Left ventricle myocardium inferior (tissue), 1 donor: ENCODE data around the gene CERS6. TPM values are rescaled to one million over a fixed set of nuclear protein-coding genes. Genes with fewer than 3 reads are reported as not detected.

Source experiments
- DNase-seq: peaks from one replicate; pipeline ENCODE4 v3.0.0-alpha.2; 2020
- H3K27ac ChIP-seq: fragments of 200-600 bp; replicated peaks from 2 replicates; pipeline ENCODE4 v1.8.0; 2021
- H3K27me3 ChIP-seq: fragments of 200-600 bp; 2 replicates; pipeline ENCODE4 v1.8.0; 2021; ENCODE audit warnings: low read depth
- H3K36me3 ChIP-seq: fragments of 200-600 bp; 2 replicates; pipeline ENCODE4 v1.8.0; 2021
- H3K4me1 ChIP-seq: fragments of 200-600 bp; 2 replicates; pipeline ENCODE4 v1.8.0; 2021
- H3K4me3 ChIP-seq: fragments of 200-600 bp; 2 replicates; pipeline ENCODE4 v1.8.0; 2021; ENCODE audit warnings: mild to moderate bottlenecking, moderate library complexity
- H3K9me3 ChIP-seq: fragments of 200-600 bp; replicated peaks from 2 replicates; pipeline ENCODE4 v1.8.0; 2021
- intact Hi-C: fragments of 100-400 bp; cut with micrococcal nuclease; formaldehyde crosslinking; loops from one replicate; pipeline ENCODE4 v1.11.0; 2022
- total RNA-seq: library from RNA; stranded (reverse); fragmentation: NEBNext Ultra II Directional; extraction: Animal tissue kit (Norgen Biotek cat#: 25700); gene quantifications from one replicate; pipeline ENCODE4 v1.2.1, GENCODE V29; 2021
- TF ChIP-seq, protein P1 (sequence below): fragments of 200-600 bp; IDR thresholded peaks from 2 replicates; pipeline ENCODE4 v1.8.0; 2021; ENCODE audit warnings: antibody characterized with exemption, mild to moderate bottlenecking, borderline replicate concordance
- donor health status: DM: no; HTN: yes; CAD: no; lungs with severe emphysema.

CERS6 gene
- total RNA-seq, 1 donor from 2014 or later: 68.9 TPM

DNA sequence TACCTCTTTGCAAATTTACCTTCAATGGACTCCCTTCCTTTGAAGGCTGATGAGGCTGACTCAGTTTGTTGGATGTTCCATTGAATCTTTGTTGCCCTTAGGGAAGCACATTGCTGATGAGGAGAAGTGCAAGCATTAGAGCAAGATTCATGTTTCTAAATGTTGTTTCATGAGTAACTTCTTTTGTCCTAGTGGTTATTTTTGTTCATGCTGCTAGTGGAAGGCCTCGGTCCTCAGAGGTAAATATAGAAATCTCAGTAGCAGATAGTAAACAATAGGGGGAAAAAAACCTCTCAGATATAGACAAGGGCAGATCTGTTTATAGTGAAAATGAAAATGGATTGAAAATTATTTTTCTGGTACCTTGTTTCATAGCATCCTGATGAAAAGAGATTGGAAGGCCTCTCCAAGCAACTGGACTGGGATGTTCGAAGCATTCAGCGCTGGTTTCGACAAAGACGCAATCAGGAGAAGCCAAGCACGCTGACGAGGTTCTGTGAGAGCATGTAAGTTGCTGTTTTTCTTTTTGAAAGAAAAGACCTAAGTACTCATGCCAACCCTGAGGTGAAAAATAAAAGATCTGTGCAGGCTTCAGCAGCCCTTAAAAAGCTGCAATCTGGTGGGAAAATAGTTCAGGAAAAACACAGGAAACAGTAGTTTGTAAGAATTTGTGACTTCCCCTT lies 104.9 kb downstream of the CERS6 start:
- Histone ChIP-seq H3K27me3 (no peaks in the 10 kb centered on the region), H3K9me3 (peaks cover 4% of the 10 kb centered on the region), H3K4me3 (no peak overlapping the region), H3K4me1 (peaks cover 54% of the 10 kb centered on the region), H3K36me3 (peaks cover 10% of the 10 kb centered on the region), H3K27ac (peak overlapping the region; percentile 29)
- no peak for DNase-seq
- TF ChIP-seq, protein P1, sequence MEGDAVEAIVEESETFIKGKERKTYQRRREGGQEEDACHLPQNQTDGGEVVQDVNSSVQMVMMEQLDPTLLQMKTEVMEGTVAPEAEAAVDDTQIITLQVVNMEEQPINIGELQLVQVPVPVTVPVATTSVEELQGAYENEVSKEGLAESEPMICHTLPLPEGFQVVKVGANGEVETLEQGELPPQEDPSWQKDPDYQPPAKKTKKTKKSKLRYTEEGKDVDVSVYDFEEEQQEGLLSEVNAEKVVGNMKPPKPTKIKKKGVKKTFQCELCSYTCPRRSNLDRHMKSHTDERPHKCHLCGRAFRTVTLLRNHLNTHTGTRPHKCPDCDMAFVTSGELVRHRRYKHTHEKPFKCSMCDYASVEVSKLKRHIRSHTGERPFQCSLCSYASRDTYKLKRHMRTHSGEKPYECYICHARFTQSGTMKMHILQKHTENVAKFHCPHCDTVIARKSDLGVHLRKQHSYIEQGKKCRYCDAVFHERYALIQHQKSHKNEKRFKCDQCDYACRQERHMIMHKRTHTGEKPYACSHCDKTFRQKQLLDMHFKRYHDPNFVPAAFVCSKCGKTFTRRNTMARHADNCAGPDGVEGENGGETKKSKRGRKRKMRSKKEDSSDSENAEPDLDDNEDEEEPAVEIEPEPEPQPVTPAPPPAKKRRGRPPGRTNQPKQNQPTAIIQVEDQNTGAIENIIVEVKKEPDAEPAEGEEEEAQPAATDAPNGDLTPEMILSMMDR: peak; percentile 26
- intact Hi-C loops: no loop called here

DNA sequence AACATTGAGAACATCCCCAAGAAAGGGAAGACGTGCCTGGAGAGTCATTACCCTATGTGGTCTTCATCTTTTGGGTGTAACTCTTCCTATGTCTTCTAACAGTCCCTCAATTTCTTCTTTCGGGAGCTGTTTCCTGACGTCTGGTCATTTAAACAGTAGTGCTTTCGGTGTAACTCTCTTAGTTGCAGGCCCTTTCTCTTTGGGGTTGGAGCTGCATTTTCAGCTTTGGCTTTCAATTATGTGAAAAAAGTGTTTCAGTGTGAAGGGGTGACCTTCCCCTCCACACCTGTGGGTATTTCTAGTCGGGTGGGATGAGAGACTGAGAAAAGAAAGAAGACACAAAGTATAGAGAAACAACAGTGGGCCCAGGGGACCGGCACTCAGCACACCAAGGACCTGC lies 105.9 kb downstream of the CERS6 start:
- no peak for DNase-seq
- Histone ChIP-seq H3K9me3 (peaks cover 4% of the 10 kb centered on the region), H3K4me1 (peaks cover 64% of the 10 kb centered on the region), H3K27me3 (no peaks in the 10 kb centered on the region), H3K27ac (no peak overlapping the region), H3K36me3 (peaks cover 10% of the 10 kb centered on the region), H3K4me3 (no peak overlapping the region)
- intact Hi-C loops: no loop called here
- TF ChIP-seq, protein P1: no peak

DNA sequence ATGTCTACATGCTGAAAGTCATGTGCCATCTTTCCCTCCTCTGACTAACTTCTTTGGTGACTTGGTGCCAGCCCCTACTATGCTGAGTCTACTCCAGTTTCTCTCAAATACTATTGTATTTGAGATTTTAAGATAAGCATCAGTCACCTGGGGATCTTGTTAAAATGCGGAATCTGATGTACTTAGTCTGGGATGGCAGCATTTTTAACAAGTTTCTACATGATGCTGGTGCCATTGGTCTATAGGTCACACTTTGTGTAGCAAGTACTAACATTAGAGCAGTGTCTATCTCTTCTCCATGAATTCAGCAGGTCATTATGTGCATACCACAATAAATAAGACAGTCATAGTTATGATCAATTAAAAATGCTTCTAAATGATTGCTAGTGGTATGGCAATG lies 106.9 kb downstream of the CERS6 start:
- DNase-seq: no peak
- Histone ChIP-seq H3K27me3 (no peaks in the 10 kb centered on the region), H3K9me3 (peaks cover 4% of the 10 kb centered on the region), H3K36me3 (peaks cover 10% of the 10 kb centered on the region), H3K4me3 (no peak overlapping the region), H3K4me1 (peaks cover 74% of the 10 kb centered on the region), H3K27ac (no peak overlapping the region)
- TF ChIP-seq, protein P1: no peak
- intact Hi-C loops: no loop called here

DNA sequence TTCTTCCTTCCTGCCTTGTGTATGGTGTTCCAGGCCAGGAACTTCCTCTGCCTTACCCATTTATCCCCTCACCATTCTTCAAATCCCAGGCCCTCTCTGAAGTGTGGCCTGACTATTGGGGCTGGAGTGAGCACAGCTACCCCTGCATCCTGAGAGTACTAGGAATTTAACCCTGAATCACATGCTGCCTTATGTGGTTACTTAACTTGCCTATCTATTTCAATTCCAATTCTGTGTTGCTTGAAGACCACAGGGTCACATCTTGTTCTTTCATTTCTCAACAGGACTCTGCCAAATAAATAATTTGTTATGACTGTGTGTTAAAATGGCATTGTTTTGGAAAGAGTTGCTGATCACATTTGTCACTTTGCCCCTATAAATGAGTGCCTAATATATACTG lies 108.6 kb downstream of the CERS6 start:
- DNase-seq: no peak
- TF ChIP-seq, protein P1: no peak
- intact Hi-C loops: no loop called here
- Histone ChIP-seq H3K9me3 (peaks cover 4% of the 10 kb centered on the region), H3K27me3 (no peaks in the 10 kb centered on the region), H3K27ac (peak overlapping the region; percentile 14), H3K4me1 (peaks cover 82% of the 10 kb centered on the region), H3K36me3 (peaks cover 10% of the 10 kb centered on the region), H3K4me3 (no peak overlapping the region)

DNA sequence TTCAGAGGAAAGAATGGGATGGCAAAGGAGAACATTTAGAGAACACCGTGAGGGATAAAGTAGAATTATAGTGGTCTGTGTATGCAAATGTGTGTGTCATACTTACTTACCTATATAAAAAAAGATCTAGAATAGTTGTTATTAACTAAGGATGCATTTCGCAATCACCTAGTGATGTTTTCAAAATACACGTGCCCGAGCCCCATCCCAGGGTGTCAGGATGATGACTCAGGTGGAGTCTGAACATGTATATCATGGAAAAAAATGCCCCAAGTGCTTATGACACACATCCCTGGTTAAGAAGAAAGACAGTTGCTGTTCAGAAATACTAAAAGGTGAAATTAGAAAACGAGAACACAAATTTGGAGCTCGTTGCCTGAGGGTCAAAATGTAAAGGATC lies 109.0 kb downstream of the CERS6 start:
- Histone ChIP-seq H3K4me3 (no peak overlapping the region), H3K36me3 (peaks cover 10% of the 10 kb centered on the region), H3K27ac (peak overlapping the region; percentile 1), H3K4me1 (peaks cover 84% of the 10 kb centered on the region), H3K9me3 (peaks cover under 1% of the 10 kb centered on the region), H3K27me3 (no peaks in the 10 kb centered on the region)
- TF ChIP-seq, protein P1: no peak
- intact Hi-C loops: no loop called here
- no peak for DNase-seq
